LNCaP clone FGC (cell line): ENCODE results near the gene RUSC2.
"Not testable (repeated sequence)": the region's sequence is repeated elsewhere in the genome, so short reads cannot be mapped to it uniquely, and the experiment has no call there.

Source experiments
- DNase-seq: peaks from one replicate; pipeline ENCODE4 v3.0.0-alpha.2; 2011; ENCODE audit warnings: low read depth
- H3K4me3 ChIP-seq: 2 replicates; pipeline ENCODE4 v1.5.1; 2011; ENCODE audit warnings: mild to moderate bottlenecking, low read depth, low read length, control low read depth
- CTCF ChIP-seq: IDR thresholded peaks from 2 replicates; pipeline ENCODE4 v1.5.1; 2012; ENCODE audit warnings: mild to moderate bottlenecking; ENCODE audit not compliant: control insufficient read depth, insufficient read depth; ENCODE audit errors: extremely low read depth

RUSC2 gene

DNA sequence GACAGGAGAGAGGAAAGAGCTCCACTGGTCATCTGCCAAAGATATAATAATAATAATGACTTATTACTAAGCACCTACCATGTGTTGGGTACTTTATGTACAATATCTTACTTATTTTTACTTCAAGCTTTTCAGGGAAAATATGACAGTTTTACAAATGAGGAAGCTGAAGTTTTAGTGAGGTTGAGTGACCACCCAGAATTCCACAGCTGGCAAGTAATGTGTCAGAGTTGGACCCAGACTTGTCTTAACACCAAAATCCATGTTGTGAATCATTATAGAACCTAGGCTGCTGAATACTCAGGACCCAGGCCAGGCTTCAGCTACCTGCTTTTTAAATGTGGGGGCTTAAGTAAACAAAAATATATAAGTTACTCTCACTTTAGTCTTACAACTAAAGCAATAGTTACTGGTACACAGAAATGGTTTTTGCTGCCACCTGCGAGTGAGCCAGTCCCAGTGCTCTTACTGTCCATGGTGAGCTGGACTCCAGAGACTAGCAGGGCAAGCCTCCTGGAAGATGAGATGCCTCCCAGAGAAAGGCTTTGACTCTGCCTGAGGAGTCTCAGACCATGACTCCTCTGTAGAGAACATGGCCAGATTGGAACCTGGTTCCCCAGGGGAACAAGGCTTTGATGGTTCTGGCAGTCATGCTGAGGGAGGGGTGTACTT lies 29.9 kb downstream of the RUSC2 start:
- DNase-seq: no peak
- no peak overlapping the region for H3K4me3 ChIP-seq
- no peak for TF ChIP-seq CTCF

GRCh38 chr9:35520364-35520710 lies 30.4 kb downstream of the RUSC2 start:
- no peak for DNase-seq
- no peak overlapping the region for H3K4me3 ChIP-seq
- no peak for TF ChIP-seq CTCF

- TF ChIP-seq CTCF: no peak
- no peak overlapping the region for H3K4me3 ChIP-seq
- DNase-seq: no peak
These were observed 31.8 kb downstream of the RUSC2 start for GRCh38 chr9:35521708-35522107.

DNA sequence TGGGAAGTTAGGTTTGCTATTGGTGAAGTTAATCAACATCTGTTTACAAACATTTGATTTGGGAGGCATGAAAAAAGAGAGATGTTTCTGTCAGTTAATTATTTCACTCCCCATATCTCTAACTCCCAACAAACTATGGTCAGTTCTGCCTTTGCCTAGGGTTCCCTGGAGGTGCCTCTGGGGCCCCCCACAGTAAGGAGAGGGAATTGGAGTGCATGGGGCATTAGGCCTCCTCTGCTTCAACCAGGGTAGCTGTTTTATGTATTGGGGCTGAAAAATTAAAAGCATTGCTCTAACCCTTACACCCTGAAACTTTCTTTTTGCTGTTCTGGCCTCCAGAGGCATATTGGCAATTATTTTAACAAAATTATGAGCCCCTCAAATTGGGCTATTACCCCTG lies 32.3 kb downstream of the RUSC2 start:
- no peak overlapping the region for H3K4me3 ChIP-seq
- no peak for TF ChIP-seq CTCF
- DNase-seq: no peak

DNA sequence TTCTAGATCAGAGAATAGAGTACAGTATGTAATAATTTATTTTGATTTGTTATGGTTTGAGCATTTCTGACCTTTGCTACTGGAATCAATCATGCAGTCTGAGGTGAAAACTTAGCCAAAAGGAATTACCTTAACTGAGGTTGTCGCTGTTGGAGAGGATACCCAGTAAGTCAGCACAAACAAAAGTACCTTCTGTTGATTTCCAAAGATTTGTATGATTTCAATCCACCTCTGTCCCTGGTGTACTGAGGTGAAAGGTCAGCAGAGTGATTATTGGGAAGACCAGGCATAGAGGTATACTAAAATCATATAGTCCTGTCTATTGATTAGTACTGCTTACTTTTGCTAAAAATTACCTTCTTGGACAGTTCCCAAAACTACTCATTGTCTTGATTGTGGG lies 32.8 kb downstream of the RUSC2 start:
- no peak overlapping the region for H3K4me3 ChIP-seq
- no peak for TF ChIP-seq CTCF

GRCh38 chr9:35523556-35523955 lies 33.6 kb downstream of the RUSC2 start:
- not testable (repeated sequence) for H3K4me3 ChIP-seq, DNase-seq

More for the DNA sequence above, 32.8 kb downstream of the RUSC2 start:
- no peak for DNase-seq

- no peak overlapping the region for H3K4me3 ChIP-seq
- DNase-seq: no peak
- no peak for TF ChIP-seq CTCF
These were observed 36.3 kb downstream of the RUSC2 start for GRCh38 chr9:35526087-35526801.
